H9 (cell line): ENCODE measurements around the gene ZNF416. TPM values are rescaled to one million over a fixed set of nuclear protein-coding genes. Genes with fewer than 3 reads are reported as not detected.

Experiments used
- DNase-seq: peaks from one replicate; pipeline ENCODE4 v3.0.0-alpha.2; 2017
- H2AFZ ChIP-seq: one replicate; pipeline ENCODE4 v1.6.1; 2013; ENCODE audit warnings: mild to moderate bottlenecking, low read length, control low read depth, moderate library complexity
- H2AK5ac ChIP-seq: 2 replicates; pipeline ENCODE4 v1.6.1; 2013; ENCODE audit warnings: low read length, control low read depth, mixed read lengths; ENCODE audit not compliant: insufficient read length
- H2BK120ac ChIP-seq: one replicate; pipeline ENCODE4 v1.6.1; 2013; ENCODE audit warnings: low read depth, mild to moderate bottlenecking, low read length, control low read depth, inconsistent platforms; ENCODE audit not compliant: poor library complexity, severe bottlenecking
- H2BK12ac ChIP-seq: 2 replicates; pipeline ENCODE4 v1.6.1; 2013; ENCODE audit warnings: low read length, control low read depth, mixed read lengths, low read depth; ENCODE audit not compliant: insufficient read length
- H2BK15ac ChIP-seq: 2 replicates; pipeline ENCODE4 v1.6.1; 2013; ENCODE audit warnings: low read depth, low read length, control low read depth
- H2BK20ac ChIP-seq: one replicate; pipeline ENCODE4 v1.6.1; 2013; ENCODE audit warnings: low read depth, mild to moderate bottlenecking, low read length, control low read depth, inconsistent platforms; ENCODE audit not compliant: poor library complexity, severe bottlenecking
- H2BK5ac ChIP-seq: 2 replicates; pipeline ENCODE4 v1.6.1; 2013; ENCODE audit warnings: low read length, control low read depth, mixed read lengths; ENCODE audit not compliant: insufficient read length
- H3K14ac ChIP-seq: 2 replicates; pipeline ENCODE4 v1.6.1; 2013; ENCODE audit warnings: low read length, control low read depth; ENCODE audit not compliant: insufficient read depth
- H3K18ac ChIP-seq: 2 replicates; pipeline ENCODE4 v1.6.1; 2013; ENCODE audit warnings: low read depth, mild to moderate bottlenecking, mixed read lengths, low read length, control low read depth; ENCODE audit not compliant: insufficient read length
- H3K23ac ChIP-seq: 2 replicates; pipeline ENCODE4 v1.6.1; 2013; ENCODE audit warnings: low read length, control low read depth, mixed read lengths, low read depth; ENCODE audit not compliant: insufficient read length
- H3K23me2 ChIP-seq: 2 replicates; pipeline ENCODE4 v1.6.1; 2013; ENCODE audit warnings: low read depth, mild to moderate bottlenecking, mixed read lengths, low read length, control low read depth; ENCODE audit not compliant: insufficient read length, poor library complexity, severe bottlenecking
- H3K27ac ChIP-seq: 2 replicates; pipeline ENCODE4 v1.5.1; 2013; ENCODE audit warnings: low read length, control low read depth, mixed read lengths, low read depth; ENCODE audit not compliant: insufficient read length
- H3K27me3 ChIP-seq: 2 replicates; pipeline ENCODE4 v1.6.1; 2013; ENCODE audit warnings: low read length, control low read depth, inconsistent platforms; ENCODE audit not compliant: insufficient read depth
- H3K4ac ChIP-seq: 2 replicates; pipeline ENCODE4 v1.6.1; 2013; ENCODE audit warnings: low read depth, mild to moderate bottlenecking, control low read depth, inconsistent platforms, low read length, moderate library complexity
- H3K4me1 ChIP-seq: 2 replicates; pipeline ENCODE4 v1.6.1; 2013; ENCODE audit warnings: low read length, control low read depth, inconsistent platforms; ENCODE audit not compliant: insufficient read depth
- H3K4me2 ChIP-seq: 2 replicates; pipeline ENCODE4 v1.6.1; 2013; ENCODE audit warnings: low read length, control low read depth, mixed read lengths; ENCODE audit not compliant: insufficient read length, insufficient read depth
- H3K56ac ChIP-seq: 2 replicates; pipeline ENCODE4 v1.6.1; 2013; ENCODE audit warnings: low read depth, mild to moderate bottlenecking, mixed read lengths, low read length, control low read depth; ENCODE audit not compliant: insufficient read length
- H3K79me1 ChIP-seq: 2 replicates; pipeline ENCODE4 v1.6.1; 2013; ENCODE audit warnings: low read depth, mild to moderate bottlenecking, moderate library complexity, low read length, control low read depth, inconsistent platforms; ENCODE audit not compliant: insufficient read depth, poor library complexity, severe bottlenecking
- H3K79me2 ChIP-seq: 2 replicates; pipeline ENCODE4 v1.6.1; 2013; ENCODE audit warnings: low read length, control low read depth, inconsistent platforms; ENCODE audit not compliant: insufficient read depth
- H3K9ac ChIP-seq: 2 replicates; pipeline ENCODE4 v1.6.1; 2013; ENCODE audit warnings: low read length, control low read depth, mixed read lengths; ENCODE audit not compliant: insufficient read length; ENCODE audit errors: extremely low read depth
- H3K9me3 ChIP-seq: one replicate; pipeline ENCODE4 v1.6.1; 2013; ENCODE audit warnings: low read depth, low read length, inconsistent platforms; ENCODE audit not compliant: control insufficient read depth
- H3T11ph ChIP-seq: one replicate; pipeline ENCODE4 v1.6.1; 2013; ENCODE audit warnings: mild to moderate bottlenecking, low read length, control low read depth, inconsistent platforms
- H4K20me1 ChIP-seq: one replicate; pipeline ENCODE4 v1.6.1; 2013; ENCODE audit not compliant: control insufficient read depth, insufficient read length, insufficient read depth
- H4K5ac ChIP-seq: 2 replicates; pipeline ENCODE4 v1.6.1; 2013; ENCODE audit warnings: low read depth, mild to moderate bottlenecking, mixed read lengths, low read length, control low read depth; ENCODE audit not compliant: insufficient read length
- H4K8ac ChIP-seq: replicated peaks from 2 replicates; pipeline ENCODE4 v1.6.1; 2013; ENCODE audit warnings: low read length, control low read depth, mixed read lengths, low read depth; ENCODE audit not compliant: insufficient read length
- H4K91ac ChIP-seq: 2 replicates; pipeline ENCODE4 v1.6.1; 2013; ENCODE audit warnings: low read depth, mild to moderate bottlenecking, moderate library complexity, mixed read lengths, low read length, control low read depth; ENCODE audit not compliant: insufficient read length
- H3K27ac Mint-ChIP-seq, 3 experiments: 2 replicates in 2 of 3; 3 replicates in 1 of 3; pipeline ENCODE4 v1.8.0; 2020 to 2021; ENCODE audit warnings: mixed read lengths in 3 of 3, mild to moderate bottlenecking in 1 of 3, moderate library complexity in 1 of 3
- H3K27me3 Mint-ChIP-seq: 2 replicates; pipeline ENCODE4 v1.8.0; 2021; ENCODE audit warnings: low read depth, mild to moderate bottlenecking, moderate library complexity, mixed read lengths
- H3K36me3 Mint-ChIP-seq, 3 experiments: 2 replicates in 2 of 3; 3 replicates in 1 of 3; pipeline ENCODE4 v1.8.0; 2020 to 2021; ENCODE audit warnings: low read depth in 3 of 3, mixed read lengths in 3 of 3; ENCODE audit not compliant: insufficient read depth in 1 of 3
- H3K4me1 Mint-ChIP-seq, 2 experiments: 2 replicates each; pipeline ENCODE4 v1.8.0; 2020; ENCODE audit warnings: mixed read lengths in 2 of 2
- H3K4me3 Mint-ChIP-seq, 2 experiments: 2 replicates in 1 of 2; 3 replicates in 1 of 2; pipeline ENCODE4 v1.8.0; 2020 to 2021; ENCODE audit warnings: mild to moderate bottlenecking in 2 of 2, mixed read lengths in 2 of 2, moderate library complexity in 1 of 2
- H3K9me3 Mint-ChIP-seq, 2 experiments: 2 replicates in 1 of 2; 3 replicates in 1 of 2; pipeline ENCODE4 v1.8.0; 2020; ENCODE audit warnings: mild to moderate bottlenecking in 2 of 2, mixed read lengths in 2 of 2, moderate library complexity in 1 of 2
- WGBS: extraction: QIAGEN DNeasy Blood & Tissue Kit; methylation state at CpG from one replicate; pipeline ENCODE4 v1.1.7; 2013; ENCODE audit warnings: missing lambda C conversion rate, low lambda C conversion rate, mixed read lengths; ENCODE audit not compliant: insufficient read length; ENCODE audit errors: extremely low coverage; 5-methylcytosine and 5-hydroxymethylcytosine counted together
- total RNA-seq: library from RNA; stranded (reverse); gene quantifications from 2 replicates; pipeline ENCODE4 v1.2.1, GENCODE V29; 2021
- TF ChIP-seq, protein P1 (sequence below): fragments of 200-600 bp; sonication (generic); conservative IDR thresholded peaks from 3 replicates; pipeline ENCODE4 v1.8.0; 2021; ENCODE audit warnings: antibody characterized with exemption, mild to moderate bottlenecking

ZNF416 gene
- total RNA-seq, 1 experiment from 2014 or later, result 10.9 TPM

DNA sequence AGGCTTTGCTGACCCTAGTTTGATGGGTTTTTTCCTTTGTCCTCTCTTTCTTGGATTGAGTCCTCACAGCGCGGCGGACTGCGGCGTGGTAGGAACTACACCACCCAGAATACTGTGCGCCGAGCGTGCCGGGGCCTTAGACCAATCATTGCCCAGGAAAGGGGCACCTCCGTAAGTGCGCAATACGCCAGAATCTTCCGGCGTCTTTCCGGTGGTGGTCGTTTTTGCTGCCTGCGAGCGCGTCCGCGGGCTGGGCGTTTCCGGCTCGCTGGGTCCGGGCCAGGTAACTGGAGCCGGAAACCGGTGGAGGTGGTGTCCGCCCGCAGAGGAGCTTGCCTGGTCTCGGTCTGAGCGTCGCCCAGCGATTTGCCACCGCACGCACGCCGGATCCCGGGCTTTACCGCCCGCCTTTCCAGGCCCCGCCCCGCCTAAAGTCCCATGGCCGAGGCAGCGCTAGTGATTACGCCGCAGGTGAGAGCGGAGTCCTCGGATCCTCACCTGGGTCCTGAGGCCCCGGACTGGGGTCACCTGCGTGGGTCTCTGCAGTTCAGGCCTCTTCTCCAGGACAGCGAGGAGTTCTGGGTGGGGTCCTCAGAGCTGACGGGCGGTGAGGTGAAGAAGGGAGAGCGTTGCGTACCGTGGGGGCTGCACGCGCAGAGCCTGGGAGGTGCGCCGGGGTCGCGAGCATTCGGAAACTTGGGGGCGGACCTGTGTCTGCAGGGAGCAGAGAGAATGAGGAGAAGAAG is 51.4 kb downstream of the ZNF416 start, which contains the start of gene ZNF549:
Gene ZNF549, plus strand, starts transcription at position 221 of the 746 bp plus-strand sequence. Its CDS starts 218 bp downstream, at position 439.
- peaks cover 0 to 57% of the 10 kb centered on the region in 2 experiments; a peak in 4 of 5 replicates for H3K9me3 Mint-ChIP-seq
- H3K27ac ChIP-seq, result no peak within 1 kb of the TSS
- H4K8ac ChIP-seq, result no peak within 1 kb of the TSS
- H3K36me3 Mint-ChIP-seq, result peaks cover 21 to 24% (median 21%) of the 10 kb centered on the region in 3 experiments
- no peak within 1 kb of the TSS for H3T11ph ChIP-seq
- WGBS, result no CpG with 5 or more reads among the region's 64 CpGs
- no peak within 1 kb of the TSS for H2BK20ac ChIP-seq
- H3K9ac ChIP-seq, result peak within 1 kb of the TSS; percentile 84
- H3K79me2 ChIP-seq, result peaks cover 6% of the 10 kb centered on the region; the same call in 1 of the 2 replicates
- no peak within 1 kb of the TSS for H2BK120ac ChIP-seq
- H3K27ac Mint-ChIP-seq, result peak within 1 kb of the TSS; percentile 86 to 99 (median 98)
- H2BK15ac ChIP-seq, result no peak within 1 kb of the TSS
- H2AK5ac ChIP-seq, result no peak within 1 kb of the TSS
- no peak within 1 kb of the TSS for H3K4ac ChIP-seq
- H4K20me1 ChIP-seq, result no peaks in the 10 kb centered on the region
- H3K4me3 Mint-ChIP-seq, result peak within 1 kb of the TSS; percentile 85 to 95
- no peak within 1 kb of the TSS for H2BK5ac ChIP-seq
- H3K14ac ChIP-seq, result no peak within 1 kb of the TSS
- TF ChIP-seq, protein P1, sequence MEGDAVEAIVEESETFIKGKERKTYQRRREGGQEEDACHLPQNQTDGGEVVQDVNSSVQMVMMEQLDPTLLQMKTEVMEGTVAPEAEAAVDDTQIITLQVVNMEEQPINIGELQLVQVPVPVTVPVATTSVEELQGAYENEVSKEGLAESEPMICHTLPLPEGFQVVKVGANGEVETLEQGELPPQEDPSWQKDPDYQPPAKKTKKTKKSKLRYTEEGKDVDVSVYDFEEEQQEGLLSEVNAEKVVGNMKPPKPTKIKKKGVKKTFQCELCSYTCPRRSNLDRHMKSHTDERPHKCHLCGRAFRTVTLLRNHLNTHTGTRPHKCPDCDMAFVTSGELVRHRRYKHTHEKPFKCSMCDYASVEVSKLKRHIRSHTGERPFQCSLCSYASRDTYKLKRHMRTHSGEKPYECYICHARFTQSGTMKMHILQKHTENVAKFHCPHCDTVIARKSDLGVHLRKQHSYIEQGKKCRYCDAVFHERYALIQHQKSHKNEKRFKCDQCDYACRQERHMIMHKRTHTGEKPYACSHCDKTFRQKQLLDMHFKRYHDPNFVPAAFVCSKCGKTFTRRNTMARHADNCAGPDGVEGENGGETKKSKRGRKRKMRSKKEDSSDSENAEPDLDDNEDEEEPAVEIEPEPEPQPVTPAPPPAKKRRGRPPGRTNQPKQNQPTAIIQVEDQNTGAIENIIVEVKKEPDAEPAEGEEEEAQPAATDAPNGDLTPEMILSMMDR, result no peak
- no peak within 1 kb of the TSS for H2AFZ ChIP-seq
- H3K9me3 ChIP-seq, result no peaks in the 10 kb centered on the region
- peak within 1 kb of the TSS; percentile 88 for H3K4me2 ChIP-seq
- H2BK12ac ChIP-seq, result no peak within 1 kb of the TSS
- H3K79me1 ChIP-seq, result peaks cover 6% of the 10 kb centered on the region
- peaks cover 10 to 13% of the 10 kb centered on the region in 2 experiments for H3K4me1 Mint-ChIP-seq
- no peak within 1 kb of the TSS for H4K91ac ChIP-seq
- no peaks in the 10 kb centered on the region for H3K27me3 ChIP-seq
- no peaks in the 10 kb centered on the region; the same call in 1 of the 2 replicates for H3K4me1 ChIP-seq
- no peak within 1 kb of the TSS for H3K18ac ChIP-seq
- no peak within 1 kb of the TSS for H3K23ac ChIP-seq
- peaks cover 6% of the 10 kb centered on the region for H3K23me2 ChIP-seq
- no peak within 1 kb of the TSS for H4K5ac ChIP-seq
- H3K56ac ChIP-seq, result no peak within 1 kb of the TSS
- DNase-seq, result peak; percentile 96
- H3K27me3 Mint-ChIP-seq, result peaks cover 11% of the 10 kb centered on the region

Other genes with a start within 250 kb of the ZNF416 start
- gene ZNF304, start 227.6 kb downstream of the ZNF416 start, total RNA-seq, result 13.5 and 13.9 TPM in 2 replicates
- gene TRAPPC2B, start 215.4 kb downstream of the ZNF416 start, total RNA-seq, result 10.0 and 12.4 TPM in 2 replicates
- 3.5 and 3.8 TPM in 2 replicates for gene ZNF547, start 215.4 kb downstream of the ZNF416 start, total RNA-seq
- gene ZNF548, start 189.1 kb downstream of the ZNF416 start, total RNA-seq, result 13.0 and 13.9 TPM in 2 replicates
- 14.0 and 16.3 TPM in 2 replicates for gene ZNF17, start 167.8 kb downstream of the ZNF416 start, total RNA-seq
- 25.0 and 27.8 TPM in 2 replicates for gene ZNF749, start 143.6 kb downstream of the ZNF416 start, total RNA-seq
- gene VN1R1, start 121.8 kb downstream of the ZNF416 start, total RNA-seq, result 0.53 and 0.74 TPM in 2 replicates
- gene ZNF772, start 101.3 kb downstream of the ZNF416 start, total RNA-seq, result 11.4 and 14.4 TPM in 2 replicates
- gene ZNF419, start 91.2 kb downstream of the ZNF416 start, total RNA-seq, result 12.8 and 13.4 TPM in 2 replicates
- gene ZNF773, start 79.0 kb downstream of the ZNF416 start, total RNA-seq, result 7.1 and 8.2 TPM in 2 replicates
- gene ZNF549, start 51.6 kb downstream of the ZNF416 start, total RNA-seq, result 10.2 and 11.6 TPM in 2 replicates
- gene ZNF550, start 19.0 kb downstream of the ZNF416 start, total RNA-seq, result 11.4 and 13.5 TPM in 2 replicates
- gene ZIK1, start 5.2 kb upstream of the ZNF416 start, total RNA-seq, result 27.8 and 28.1 TPM in 2 replicates
- 7.9 and 9.3 TPM in 2 replicates for gene ZNF530, start 21.0 kb upstream of the ZNF416 start, total RNA-seq
- 43.2 and 44.1 TPM in 2 replicates for gene ZNF134, start 35.3 kb upstream of the ZNF416 start, total RNA-seq
- 12.9 and 14.8 TPM in 2 replicates for gene ZNF211, start 54.3 kb upstream of the ZNF416 start, total RNA-seq
- not detected in 2 replicates for gene ZSCAN4, start 90.0 kb upstream of the ZNF416 start, total RNA-seq
- gene ZNF551, start 103.1 kb upstream of the ZNF416 start, total RNA-seq, result 28.7 and 30.6 TPM in 2 replicates
- gene ZNF154, start 130.3 kb upstream of the ZNF416 start, total RNA-seq, result 17.6 and 18.7 TPM in 2 replicates
- gene ZNF671, start 148.7 kb upstream of the ZNF416 start, total RNA-seq, result 9.0 and 9.3 TPM in 2 replicates
- 19.7 and 22.8 TPM in 2 replicates for gene ZNF776, start 167.9 kb upstream of the ZNF416 start, total RNA-seq
- 14.8 and 17.6 TPM in 2 replicates for gene ZNF586, start 190.8 kb upstream of the ZNF416 start, total RNA-seq
- 9.2 and 11.3 TPM in 2 replicates for gene ZNF552, start 236.0 kb upstream of the ZNF416 start, total RNA-seq